Endodermal cell (in vitro differentiated cells): ENCODE measurements around the gene RCAN1. TPM values are rescaled to one million over a fixed set of nuclear protein-coding genes. Genes with fewer than 3 reads are reported as not detected.

ENCODE experiments used
- DNase-seq: peaks from one replicate; pipeline ENCODE4 v3.0.0-alpha.2; 2017
- H3K27ac ChIP-seq: 2 replicates; pipeline ENCODE4 v1.5.1; 2013; ENCODE audit warnings: mild to moderate bottlenecking, low read depth, low read length, moderate library complexity
- H3K27me3 ChIP-seq: 2 replicates; pipeline ENCODE4 v1.6.1; 2013; ENCODE audit warnings: mild to moderate bottlenecking, low read length, moderate library complexity; ENCODE audit not compliant: insufficient read depth, control insufficient read depth, poor library complexity, severe bottlenecking
- H3K36me3 ChIP-seq: 2 replicates; pipeline ENCODE4 v1.7.0; 2013; ENCODE audit warnings: mild to moderate bottlenecking, low read length, moderate library complexity; ENCODE audit not compliant: control insufficient read depth, insufficient read depth
- H3K4me1 ChIP-seq: one replicate; pipeline ENCODE4 v1.7.0; 2013; ENCODE audit warnings: low read length; ENCODE audit not compliant: control insufficient read depth, insufficient read depth
- H3K4me3 ChIP-seq: 2 replicates; pipeline ENCODE4 v1.5.1; 2013; ENCODE audit warnings: mild to moderate bottlenecking, low read length, moderate library complexity
- H3K9ac ChIP-seq: 2 replicates; pipeline ENCODE4 v1.6.1; 2013; ENCODE audit warnings: mild to moderate bottlenecking, low read length, moderate library complexity; ENCODE audit not compliant: poor library complexity, severe bottlenecking; ENCODE audit errors: extremely low read depth
- H3K9me3 ChIP-seq: 2 replicates; pipeline ENCODE4 v1.6.1; 2013; ENCODE audit warnings: mild to moderate bottlenecking, low read length, moderate library complexity; ENCODE audit not compliant: control insufficient read depth
- H3K27ac Mint-ChIP-seq: 2 replicates; pipeline ENCODE4 v1.8.0; 2020; ENCODE audit warnings: mixed read lengths
- H3K27me3 Mint-ChIP-seq: 2 replicates; pipeline ENCODE4 v1.8.0; 2021; ENCODE audit warnings: mild to moderate bottlenecking, mixed read lengths; ENCODE audit not compliant: insufficient read depth
- H3K36me3 Mint-ChIP-seq: 2 replicates; pipeline ENCODE4 v1.8.0; 2020; ENCODE audit warnings: low read depth, mixed read lengths
- H3K4me1 Mint-ChIP-seq: 2 replicates; pipeline ENCODE4 v1.8.0; 2020; ENCODE audit warnings: mixed read lengths
- H3K4me3 Mint-ChIP-seq: 2 replicates; pipeline ENCODE4 v1.8.0; 2020; ENCODE audit warnings: mild to moderate bottlenecking, moderate library complexity, mixed read lengths
- H3K9me3 Mint-ChIP-seq: 2 replicates; pipeline ENCODE4 v1.8.0; 2020; ENCODE audit warnings: mild to moderate bottlenecking, mixed read lengths
- WGBS, 2 experiments: methylation state at CpG; one replicate each; pipeline versions ENCODE4 v1.1.5 to v1.1.7; 2013; ENCODE audit warnings: missing lambda C conversion rate in 2 of 2, mixed read lengths in 1 of 2; ENCODE audit not compliant: insufficient coverage in 1 of 2, insufficient read length in 1 of 2; 5-methylcytosine and 5-hydroxymethylcytosine counted together
- total RNA-seq, 2 donors: library from RNA; stranded (reverse); fragmentation: NEBNext Ultra II Directional in 1 of 2; extraction: Animal tissue kit (Norgen Biotek cat#: 25700) in 1 of 2; gene quantifications; 2 replicates in 1 of 2; 3 replicates in 1 of 2; pipeline ENCODE4 v1.2.1, GENCODE V29; 2021
- TF ChIP-seq, protein P1 (sequence below): fragments of 200-600 bp; sonication (generic); conservative IDR thresholded peaks from 2 replicates; pipeline ENCODE4 v1.5.0; 2021; ENCODE audit warnings: antibody characterized with exemption, mild to moderate bottlenecking

The RCAN1 gene
- total RNA-seq, 2 donors from 2014 or later = 6.1 to 6.7 TPM

GRCh38 chr21:34615487-34615814 lies 538 bp upstream of the RCAN1 start:
- TF ChIP-seq, protein P1, sequence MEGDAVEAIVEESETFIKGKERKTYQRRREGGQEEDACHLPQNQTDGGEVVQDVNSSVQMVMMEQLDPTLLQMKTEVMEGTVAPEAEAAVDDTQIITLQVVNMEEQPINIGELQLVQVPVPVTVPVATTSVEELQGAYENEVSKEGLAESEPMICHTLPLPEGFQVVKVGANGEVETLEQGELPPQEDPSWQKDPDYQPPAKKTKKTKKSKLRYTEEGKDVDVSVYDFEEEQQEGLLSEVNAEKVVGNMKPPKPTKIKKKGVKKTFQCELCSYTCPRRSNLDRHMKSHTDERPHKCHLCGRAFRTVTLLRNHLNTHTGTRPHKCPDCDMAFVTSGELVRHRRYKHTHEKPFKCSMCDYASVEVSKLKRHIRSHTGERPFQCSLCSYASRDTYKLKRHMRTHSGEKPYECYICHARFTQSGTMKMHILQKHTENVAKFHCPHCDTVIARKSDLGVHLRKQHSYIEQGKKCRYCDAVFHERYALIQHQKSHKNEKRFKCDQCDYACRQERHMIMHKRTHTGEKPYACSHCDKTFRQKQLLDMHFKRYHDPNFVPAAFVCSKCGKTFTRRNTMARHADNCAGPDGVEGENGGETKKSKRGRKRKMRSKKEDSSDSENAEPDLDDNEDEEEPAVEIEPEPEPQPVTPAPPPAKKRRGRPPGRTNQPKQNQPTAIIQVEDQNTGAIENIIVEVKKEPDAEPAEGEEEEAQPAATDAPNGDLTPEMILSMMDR = no peak
- peaks cover 27% of the 10 kb centered on the region for H3K4me1 Mint-ChIP-seq
- H3K36me3 ChIP-seq = no peaks in the 10 kb centered on the region
- H3K27ac Mint-ChIP-seq = no peak overlapping the region
- no peak overlapping the region for H3K9ac ChIP-seq
- H3K27ac ChIP-seq = no peak overlapping the region
- peak overlapping the region; percentile 79 for H3K4me3 ChIP-seq
- no peaks in the 10 kb centered on the region for H3K36me3 Mint-ChIP-seq
- WGBS, 2 experiments = 8 to 18% methylated on average over 5 to 7 of the region's 8 CpGs
- peaks cover 6% of the 10 kb centered on the region for H3K4me1 ChIP-seq
- H3K4me3 Mint-ChIP-seq = peak overlapping the region; percentile 63
- peaks cover 53% of the 10 kb centered on the region for H3K27me3 Mint-ChIP-seq
- peaks cover 57% of the 10 kb centered on the region for H3K27me3 ChIP-seq
- DNase-seq = no peak
- no peaks in the 10 kb centered on the region for H3K9me3 ChIP-seq
- H3K9me3 Mint-ChIP-seq = no peaks in the 10 kb centered on the region

GRCh38 chr21:34613679-34614627 lies 960 bp downstream of the RCAN1 start:
- peaks cover 32% of the 10 kb centered on the region for H3K4me1 Mint-ChIP-seq
- H3K27ac Mint-ChIP-seq = no peak overlapping the region
- 16 to 17% methylated on average over 17 to 43 of the region's 43 CpGs for WGBS, 2 experiments
- peaks cover 57% of the 10 kb centered on the region for H3K27me3 Mint-ChIP-seq
- DNase-seq = no peak
- no peak overlapping the region for H3K27ac ChIP-seq
- no peaks in the 10 kb centered on the region for H3K36me3 Mint-ChIP-seq
- TF ChIP-seq, protein P1 = no peak
- peaks cover 6% of the 10 kb centered on the region for H3K4me1 ChIP-seq
- H3K4me3 ChIP-seq = peak overlapping the region; percentile 73
- no peak overlapping the region for H3K9ac ChIP-seq
- peak overlapping the region; percentile 63 for H3K4me3 Mint-ChIP-seq
- H3K9me3 Mint-ChIP-seq = no peaks in the 10 kb centered on the region
- no peaks in the 10 kb centered on the region for H3K9me3 ChIP-seq
- peaks cover 53% of the 10 kb centered on the region for H3K27me3 ChIP-seq
- no peaks in the 10 kb centered on the region for H3K36me3 ChIP-seq

GRCh38 chr21:34612557-34612956 lies 2.4 kb downstream of the RCAN1 start:
- peak; percentile 51 for DNase-seq
- no peak overlapping the region for H3K27ac Mint-ChIP-seq
- H3K9me3 Mint-ChIP-seq = peaks cover 7% of the 10 kb centered on the region
- Histone ChIP-seq H3K4me1 (peaks cover 6% of the 10 kb centered on the region), H3K36me3 (no peaks in the 10 kb centered on the region), H3K4me3 (no peak overlapping the region), H3K27ac (no peak overlapping the region), H3K9me3 (no peaks in the 10 kb centered on the region), H3K27me3 (peaks cover 45% of the 10 kb centered on the region), H3K9ac (no peak overlapping the region)
- H3K27me3 Mint-ChIP-seq = peaks cover 50% of the 10 kb centered on the region
- 67 to 84% methylated on average over 2 of the region's 2 CpGs for WGBS, 2 experiments
- peaks cover 32% of the 10 kb centered on the region for H3K4me1 Mint-ChIP-seq
- TF ChIP-seq, protein P1 = no peak
- H3K4me3 Mint-ChIP-seq = no peak overlapping the region
- no peaks in the 10 kb centered on the region for H3K36me3 Mint-ChIP-seq
